Natural killer cell (primary cell): Measurements from ENCODE around the gene DNAJB9. TPM values are rescaled to one million over a fixed set of nuclear protein-coding genes. Genes with fewer than 3 reads are reported as not detected.
"Not testable (repeated sequence)": the region's sequence is repeated elsewhere in the genome, so short reads cannot be mapped to it uniquely, and the experiment has no call there.

ENCODE experiments used
- ATAC-seq, 3 donors: fragments of 150-1000 bp in 2 of 3; fragments of 200-7000 bp in 1 of 3; cut with Tn5 transposase; 1 replicate in 1 of 3; 2 replicates in 2 of 3; pipeline ENCODE4 v1.10.0; 2021; ENCODE audit warnings: mild to moderate bottlenecking in 2 of 3, moderate library complexity in 2 of 3
- DNase-seq, 2 donors: peaks; one replicate each; pipeline versions ENCODE4 v3.0.0 to v3.0.0-alpha.2; 2013 to 2021; ENCODE audit warnings: mixed read lengths in 1 of 2
- H3K27ac ChIP-seq: one replicate; pipeline ENCODE4 v1.5.1; 2013; ENCODE audit warnings: mild to moderate bottlenecking, low read length
- H3K27me3 ChIP-seq: one replicate; pipeline ENCODE4 v1.6.1; 2013; ENCODE audit warnings: low read length; ENCODE audit not compliant: control insufficient read depth, insufficient read depth
- H3K36me3 ChIP-seq: one replicate; pipeline ENCODE4 v1.6.1; 2013; ENCODE audit warnings: low read length; ENCODE audit not compliant: control insufficient read depth, insufficient read depth
- H3K4me1 ChIP-seq: one replicate; pipeline ENCODE4 v1.6.1; 2013; ENCODE audit warnings: low read length; ENCODE audit not compliant: control insufficient read depth, insufficient read depth
- H3K4me3 ChIP-seq: one replicate; pipeline ENCODE4 v1.5.1; 2013; ENCODE audit warnings: low read length
- H3K9me3 ChIP-seq: one replicate; pipeline ENCODE4 v1.6.1; 2013; ENCODE audit warnings: low read length; ENCODE audit not compliant: control insufficient read depth, insufficient read depth
- H3K27ac Mint-ChIP-seq, 2 donors: one replicate each; pipeline ENCODE4 v1.8.0; 2022; ENCODE audit warnings: mild to moderate bottlenecking in 2 of 2, mixed read lengths in 2 of 2, moderate library complexity in 1 of 2
- H3K27me3 Mint-ChIP-seq, 2 donors: one replicate each; pipeline ENCODE4 v1.8.0; 2022; ENCODE audit warnings: low read depth in 2 of 2, mixed read lengths in 2 of 2
- H3K36me3 Mint-ChIP-seq: one replicate; pipeline ENCODE4 v1.8.0; 2022; ENCODE audit warnings: mixed read lengths
- H3K4me1 Mint-ChIP-seq, 2 donors: one replicate each; pipeline ENCODE4 v1.8.0; 2022; ENCODE audit warnings: mixed read lengths in 2 of 2
- H3K4me3 Mint-ChIP-seq: one replicate; pipeline ENCODE4 v1.8.0; 2022; ENCODE audit warnings: mild to moderate bottlenecking, moderate library complexity, mixed read lengths
- H3K9me3 Mint-ChIP-seq, 2 donors: one replicate each; pipeline ENCODE4 v1.8.0; 2022; ENCODE audit warnings: mixed read lengths in 2 of 2
- WGBS: methylation state at CpG from one replicate; pipeline ENCODE4 v1.1.7; 2013; ENCODE audit warnings: missing lambda C conversion rate; ENCODE audit not compliant: insufficient coverage; 5-methylcytosine and 5-hydroxymethylcytosine counted together
- intact Hi-C: fragments of 100-400 bp; cut with micrococcal nuclease; formaldehyde crosslinking; loops from one replicate; pipeline ENCODE4 v1.14.2; 2022
- total RNA-seq, 4 donors: library from RNA; stranded (reverse); fragments of 120-200 nt in 1 of 4; gene quantifications; one replicate each; pipeline versions ENCODE4 v1.2.3 to v1.2.4, GENCODE V29; 2013 to 2022
- TF ChIP-seq, protein P1 (sequence below): fragments of 200-600 bp; IDR thresholded peaks from one replicate; pipeline ENCODE4 v1.8.0; 2022; ENCODE audit warnings: antibody characterized with exemption

DNAJB9 gene
- total RNA-seq, 3 donors from 2014 or later (not counting 1 experiment from before 2014, with no cell fraction given), result 33.9 to 44.5 (median 43.1) TPM

DNA sequence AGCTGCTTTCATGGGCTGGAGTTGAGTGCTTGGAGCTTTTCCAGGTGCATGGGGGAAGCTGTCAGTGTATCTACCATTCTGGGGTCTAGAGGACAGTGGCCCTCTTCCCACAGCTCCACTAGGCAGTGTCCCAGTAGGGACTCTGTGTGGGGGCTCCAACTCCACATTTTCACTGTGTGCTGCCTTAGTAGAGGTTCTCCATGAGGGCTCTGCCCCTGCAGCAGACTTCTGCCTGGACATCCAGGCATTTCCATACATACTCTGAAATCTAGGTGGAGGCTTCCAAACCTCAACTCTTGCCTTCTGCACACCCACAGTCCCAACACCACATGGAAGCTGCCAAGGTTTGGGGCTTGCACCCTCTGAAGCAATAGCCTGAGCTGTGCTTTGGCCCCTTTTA lies 13.0 kb upstream of the DNAJB9 start:
- ATAC-seq, H3K27me3 ChIP-seq, H3K4me3 ChIP-seq, H3K9me3 Mint-ChIP-seq, DNase-seq, H3K4me1 ChIP-seq, H3K27me3 Mint-ChIP-seq, H3K27ac ChIP-seq, H3K36me3 ChIP-seq, H3K27ac Mint-ChIP-seq, H3K4me1 Mint-ChIP-seq, H3K4me3 Mint-ChIP-seq, intact Hi-C loops: not testable (repeated sequence)
- H3K9me3 ChIP-seq, result peaks cover 14% of the 10 kb centered on the region
- peaks cover 11% of the 10 kb centered on the region for H3K36me3 Mint-ChIP-seq

- Mint-ChIP-seq H3K27ac (no peak overlapping the region), H3K4me3 (no peak overlapping the region), H3K9me3 (peaks cover 7 to 10% of the 10 kb centered on the region in 2 donors), H3K36me3 (peaks cover 11% of the 10 kb centered on the region), H3K4me1 (peaks cover 5 to 8% of the 10 kb centered on the region in 2 donors), H3K27me3 (no peaks in the 10 kb centered on the region)
- H3K36me3 ChIP-seq, result no peaks in the 10 kb centered on the region
- WGBS, result 96% methylated on average over 2 of the region's 3 CpGs
- no peak overlapping the region for H3K4me3 ChIP-seq
- no peak overlapping the region for H3K27ac ChIP-seq
- intact Hi-C loops, result no loop called here
- ATAC-seq (no peak), DNase-seq (no peak)
- peaks cover 14% of the 10 kb centered on the region for H3K9me3 ChIP-seq
- H3K27me3 ChIP-seq, result no peaks in the 10 kb centered on the region
- TF ChIP-seq, protein P1, sequence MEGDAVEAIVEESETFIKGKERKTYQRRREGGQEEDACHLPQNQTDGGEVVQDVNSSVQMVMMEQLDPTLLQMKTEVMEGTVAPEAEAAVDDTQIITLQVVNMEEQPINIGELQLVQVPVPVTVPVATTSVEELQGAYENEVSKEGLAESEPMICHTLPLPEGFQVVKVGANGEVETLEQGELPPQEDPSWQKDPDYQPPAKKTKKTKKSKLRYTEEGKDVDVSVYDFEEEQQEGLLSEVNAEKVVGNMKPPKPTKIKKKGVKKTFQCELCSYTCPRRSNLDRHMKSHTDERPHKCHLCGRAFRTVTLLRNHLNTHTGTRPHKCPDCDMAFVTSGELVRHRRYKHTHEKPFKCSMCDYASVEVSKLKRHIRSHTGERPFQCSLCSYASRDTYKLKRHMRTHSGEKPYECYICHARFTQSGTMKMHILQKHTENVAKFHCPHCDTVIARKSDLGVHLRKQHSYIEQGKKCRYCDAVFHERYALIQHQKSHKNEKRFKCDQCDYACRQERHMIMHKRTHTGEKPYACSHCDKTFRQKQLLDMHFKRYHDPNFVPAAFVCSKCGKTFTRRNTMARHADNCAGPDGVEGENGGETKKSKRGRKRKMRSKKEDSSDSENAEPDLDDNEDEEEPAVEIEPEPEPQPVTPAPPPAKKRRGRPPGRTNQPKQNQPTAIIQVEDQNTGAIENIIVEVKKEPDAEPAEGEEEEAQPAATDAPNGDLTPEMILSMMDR, result no peak
- no peaks in the 10 kb centered on the region for H3K4me1 ChIP-seq
These were observed 12.5 kb upstream of the DNAJB9 start for GRCh38 chr7:108557191-108557590.

- Histone ChIP-seq H3K9me3 (peaks cover 14% of the 10 kb centered on the region), H3K4me3 (no peak overlapping the region), H3K36me3 (no peaks in the 10 kb centered on the region), H3K27ac (no peak overlapping the region), H3K27me3 (no peaks in the 10 kb centered on the region), H3K4me1 (no peaks in the 10 kb centered on the region)
- intact Hi-C loops, result no loop called here
- H3K4me3 Mint-ChIP-seq, result no peak overlapping the region
- 100% methylated on average over 1 of the region's 1 CpG for WGBS
- TF ChIP-seq, protein P1, result no peak
- ATAC-seq, result no peak
- H3K27me3 Mint-ChIP-seq, result no peaks in the 10 kb centered on the region
- H3K9me3 Mint-ChIP-seq, result peaks cover 7 to 10% of the 10 kb centered on the region in 2 donors
- H3K27ac Mint-ChIP-seq, result no peak overlapping the region
- peaks cover 5 to 11% of the 10 kb centered on the region in 2 donors for H3K4me1 Mint-ChIP-seq
- H3K36me3 Mint-ChIP-seq, result peaks cover 11% of the 10 kb centered on the region
- no peak for DNase-seq
These were observed 12.1 kb upstream of the DNAJB9 start for GRCh38 chr7:108557617-108558016.

DNA sequence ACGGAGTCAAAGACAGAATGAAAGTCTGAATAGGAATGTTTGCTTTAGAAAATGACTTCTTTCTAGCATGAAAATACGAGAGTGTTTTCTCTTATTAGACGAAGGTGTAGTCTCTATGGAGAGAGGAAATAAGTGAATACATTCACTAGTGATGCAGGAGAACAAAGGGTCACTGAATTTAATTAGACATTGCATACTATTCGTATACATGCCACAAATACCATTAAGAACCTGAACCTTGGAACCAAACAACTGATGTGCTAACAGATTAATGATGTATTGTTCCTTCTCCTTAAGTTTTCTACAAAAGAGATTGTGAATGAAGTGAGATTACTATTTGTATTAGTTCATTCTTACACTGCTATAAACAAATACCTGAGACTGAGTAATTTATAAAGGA lies 10.4 kb upstream of the DNAJB9 start:
- no peak overlapping the region for H3K4me3 ChIP-seq
- peaks cover 5 to 11% of the 10 kb centered on the region in 2 donors for H3K4me1 Mint-ChIP-seq
- H3K27ac ChIP-seq, result no peak overlapping the region
- no peaks in the 10 kb centered on the region for H3K27me3 ChIP-seq
- ATAC-seq, result no peak
- TF ChIP-seq, protein P1, result no peak
- peaks cover 14% of the 10 kb centered on the region for H3K9me3 ChIP-seq
- H3K27ac Mint-ChIP-seq, result no peak overlapping the region
- intact Hi-C loops, result no loop called here
- DNase-seq, result no peak
- H3K36me3 ChIP-seq, result peaks cover 2% of the 10 kb centered on the region
- H3K4me1 ChIP-seq, result no peaks in the 10 kb centered on the region
- H3K4me3 Mint-ChIP-seq, result no peak overlapping the region
- WGBS, result 100% methylated on average over 2 of the region's 4 CpGs
- no peaks in the 10 kb centered on the region for H3K27me3 Mint-ChIP-seq
- H3K36me3 Mint-ChIP-seq, result peaks cover 11% of the 10 kb centered on the region
- H3K9me3 Mint-ChIP-seq, result peaks cover 7 to 10% of the 10 kb centered on the region in 2 donors
